NCI-H128 (cell line): Measurements from ENCODE around the gene ATG4A.

Source experiments
- DNase-seq: peaks from one replicate; lab custom pipeline; 2025; ENCODE audit not compliant: unreplicated experiment; lab: John Stamatoyannopoulos, UW

The ATG4A gene

GRCh38 chrX:108091264-108091877, at the start of gene ATG4A, which contains the start of gene PSMD10:
Gene ATG4A, plus strand, starts transcription at chrX:108091778. Its CDS starts 49 bp downstream, at chrX:108091827.
Gene PSMD10, minus strand, starts transcription at chrX:108091542. Its CDS starts 22 bp downstream, at chrX:108091520.
- DNase-seq: peak; percentile 83

- DNase-seq: no peak
These were observed 46.9 kb upstream of the ATG4A start, which contains the start of gene VSIG1 for GRCh38 chrX:108044554-108045256. Gene VSIG1, plus strand, starts transcription at chrX:108045065. Its CDS starts 66 bp downstream, at chrX:108045131.

GRCh38 chrX:108049649-108050048, 41.9 kb upstream of the ATG4A start:
- no peak for DNase-seq

- no peak for DNase-seq
These were observed 38.4 kb upstream of the ATG4A start for GRCh38 chrX:108053218-108053617.

- no peak for DNase-seq
These were observed 36.0 kb upstream of the ATG4A start for GRCh38 chrX:108055546-108055945.

GRCh38 chrX:108059801-108060200, 31.8 kb upstream of the ATG4A start:
- DNase-seq: no peak

GRCh38 chrX:108064001-108064400, 27.6 kb upstream of the ATG4A start:
- no peak for DNase-seq

GRCh38 chrX:108064613-108065012, 27.0 kb upstream of the ATG4A start:
- no peak for DNase-seq

- DNase-seq: no peak
These were observed 23.5 kb upstream of the ATG4A start for GRCh38 chrX:108068121-108068520.

GRCh38 chrX:108070891-108071290, 20.7 kb upstream of the ATG4A start:
- DNase-seq: no peak

GRCh38 chrX:108071578-108071977, 20.0 kb upstream of the ATG4A start:
- DNase-seq: no peak

GRCh38 chrX:108072746-108073145, 18.8 kb upstream of the ATG4A start:
- no peak for DNase-seq

- no peak for DNase-seq
These were observed 10.5 kb upstream of the ATG4A start for GRCh38 chrX:108081110-108081509.

GRCh38 chrX:108087792-108088191, 3.8 kb upstream of the ATG4A start:
- DNase-seq: no peak

GRCh38 chrX:108088511-108088910, 3.1 kb upstream of the ATG4A start:
- DNase-seq: no peak

- no peak for DNase-seq
These were observed 901 bp upstream of the ATG4A start for GRCh38 chrX:108090491-108091263.

- DNase-seq: no peak
These were observed 307 bp downstream of the ATG4A start for GRCh38 chrX:108091878-108092291.

- no peak for DNase-seq
These were observed 5.8 kb downstream of the ATG4A start for GRCh38 chrX:108097380-108097779.

- DNase-seq: no peak
These were observed 13.9 kb downstream of the ATG4A start for GRCh38 chrX:108105473-108105872.

GRCh38 chrX:108114541-108114940, 23.0 kb downstream of the ATG4A start:
- DNase-seq: no peak

GRCh38 chrX:108117988-108118387, 26.4 kb downstream of the ATG4A start:
- DNase-seq: no peak

- no peak for DNase-seq
These were observed 29.7 kb downstream of the ATG4A start for GRCh38 chrX:108121291-108121690.
